WI38 (cell line): ENCODE results near the gene RUNX2.

Source experiments
- H3K4me3 ChIP-seq: 2 replicates; pipeline ENCODE4 v1.5.1; 2011; ENCODE audit warnings: low read depth, mild to moderate bottlenecking, control low read depth, low read length
- CTCF ChIP-seq: IDR thresholded peaks from 2 replicates; pipeline ENCODE4 v1.5.1; 2012; ENCODE audit warnings: low read depth, mild to moderate bottlenecking, control low read depth, low read length

RUNX2 gene

GRCh38 chr6:45386501-45386900 is 58.4 kb downstream of the RUNX2 start:
- no peak for TF ChIP-seq CTCF

GRCh38 chr6:45387236-45387635 is 59.1 kb downstream of the RUNX2 start:
- no peak overlapping the region for H3K4me3 ChIP-seq
- no peak for TF ChIP-seq CTCF

More at GRCh38 chr6:45386501-45386900, 58.4 kb downstream of the RUNX2 start:
- H3K4me3 ChIP-seq: no peak overlapping the region

GRCh38 chr6:45388328-45388727 is 60.2 kb downstream of the RUNX2 start:
- no peak overlapping the region for H3K4me3 ChIP-seq
- TF ChIP-seq CTCF: no peak

GRCh38 chr6:45394586-45395095 is 66.5 kb downstream of the RUNX2 start:
- no peak for TF ChIP-seq CTCF
- H3K4me3 ChIP-seq: no peak overlapping the region

GRCh38 chr6:45398075-45398813 is 70.1 kb downstream of the RUNX2 start:
- TF ChIP-seq CTCF: no peak
- H3K4me3 ChIP-seq: no peak overlapping the region

- TF ChIP-seq CTCF: no peak
- no peak overlapping the region for H3K4me3 ChIP-seq
Measured at GRCh38 chr6:45400021-45400420, 71.9 kb downstream of the RUNX2 start.

GRCh38 chr6:45411959-45412358 is 83.8 kb downstream of the RUNX2 start:
- no peak for TF ChIP-seq CTCF
- H3K4me3 ChIP-seq: no peak overlapping the region
